Smooth muscle cell (in vitro differentiated cells): ENCODE data around the gene C11orf21. TPM values are rescaled to one million over a fixed set of nuclear protein-coding genes. Genes with fewer than 3 reads are reported as not detected.

Experiments
- DNase-seq: peaks from one replicate; lab custom pipeline; 2025; ENCODE audit not compliant: unreplicated experiment; lab: John Stamatoyannopoulos, UW
- H2AFZ ChIP-seq: fragments of 200-600 bp; sonication (generic); 2 replicates; pipeline ENCODE4 v1.6.0; 2016; ENCODE audit warnings: antibody characterized with exemption, low read depth, mild to moderate bottlenecking
- H3F3A ChIP-seq: fragments of 200-600 bp; sonication (generic); 2 replicates; pipeline ENCODE4 v1.6.0; 2017; ENCODE audit warnings: antibody characterized with exemption, low read depth
- H3K27ac ChIP-seq: fragments of 200-600 bp; sonication (generic); 2 replicates; pipeline ENCODE4 v1.5.1; 2016; ENCODE audit warnings: low read depth, mild to moderate bottlenecking
- H3K27me3 ChIP-seq: fragments of 200-600 bp; sonication (generic); 2 replicates; pipeline ENCODE4 v1.6.1; 2016; ENCODE audit warnings: low read depth, mild to moderate bottlenecking
- H3K36me3 ChIP-seq: fragments of 200-600 bp; sonication (generic); 2 replicates; pipeline ENCODE4 v1.5.1; 2016; ENCODE audit warnings: low read depth
- H3K4me1 ChIP-seq: fragments of 200-600 bp; sonication (generic); 2 replicates; pipeline ENCODE4 v1.5.1; 2016; ENCODE audit warnings: low read depth
- H3K4me2 ChIP-seq: fragments of 200-600 bp; sonication (generic); 2 replicates; pipeline ENCODE4 v1.6.0; 2016; ENCODE audit warnings: mild to moderate bottlenecking
- H3K4me3 ChIP-seq: fragments of 200-600 bp; sonication (generic); 2 replicates; pipeline ENCODE4 v1.5.1; 2016; ENCODE audit warnings: mild to moderate bottlenecking
- H3K79me2 ChIP-seq: fragments of 200-600 bp; sonication (generic); 2 replicates; pipeline ENCODE4 v1.6.0; 2016; ENCODE audit warnings: low read depth, mild to moderate bottlenecking
- H3K9ac ChIP-seq: fragments of 200-600 bp; sonication (generic); 2 replicates; pipeline ENCODE4 v1.6.0; 2016; ENCODE audit warnings: low read depth
- H3K9me3 ChIP-seq: fragments of 200-600 bp; sonication (generic); replicated peaks from 2 replicates; pipeline ENCODE4 v1.5.1; 2016; ENCODE audit warnings: low read depth
- H4K20me1 ChIP-seq: fragments of 200-600 bp; sonication (generic); 2 replicates; pipeline ENCODE4 v1.6.0; 2016; ENCODE audit warnings: low read depth
- WGBS: methylation state at CpG from one replicate; pipeline ENCODE4 v1.1.7; 2016; ENCODE audit warnings: low lambda C conversion rate; 5-methylcytosine and 5-hydroxymethylcytosine counted together
- polyA plus RNA-seq: library from polyadenylated mRNA; unstranded; fragments of >200 nt; fragmentation: Nextera tagmentation; extraction: Ambion mirVana; gene quantifications from 2 replicates; pipeline ENCODE4 v1.2.1, GENCODE V29; 2016
- total RNA-seq: library from RNA; depleted of rRNA; stranded (reverse); fragments of >200 nt; gene quantifications from 2 replicates; pipeline ENCODE4 v1.2.3, GENCODE V29; 2014
- TF ChIP-seq, protein P1 (sequence below): fragments of 200-600 bp; sonication (generic); IDR thresholded peaks from 2 replicates; pipeline ENCODE4 v1.5.1; 2017; ENCODE audit warnings: borderline replicate concordance, mild to moderate bottlenecking, antibody characterized with exemption; ENCODE audit not compliant: insufficient read depth, poor library complexity, severe bottlenecking

C11orf21 gene
- total and polyA plus RNA-seq, 2 experiments from 2014 or later, result not detected

DNA sequence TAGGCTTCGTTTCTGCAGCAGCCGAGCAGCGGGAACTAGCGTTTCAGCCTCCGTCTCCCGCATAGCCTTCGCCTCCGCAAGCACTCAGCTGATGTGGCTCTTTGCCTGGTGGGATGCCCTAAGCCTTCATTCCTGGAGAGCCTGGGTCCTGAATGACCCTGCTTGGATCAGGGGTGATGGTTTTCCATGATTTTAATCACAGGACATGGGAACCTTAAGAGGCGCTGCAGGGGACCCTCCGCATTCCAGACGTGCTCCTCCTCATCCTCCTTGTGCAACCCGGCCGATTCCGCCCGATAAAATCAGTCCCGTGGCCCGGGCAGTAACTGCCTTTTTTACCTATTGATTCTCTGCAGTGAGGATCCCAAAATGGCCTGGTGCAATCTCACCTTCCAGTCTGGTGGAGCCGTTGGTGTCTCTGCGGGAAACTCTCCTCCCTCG lies 8.2 kb downstream of the C11orf21 start:
- Histone ChIP-seq H3K4me1 (no peaks in the 10 kb centered on the region), H3K9me3 (no peaks in the 10 kb centered on the region), H2AFZ (no peak overlapping the region), H3K4me3 (no peak overlapping the region), H3K4me2 (no peak overlapping the region), H3K27me3 (peaks cover 24% of the 10 kb centered on the region), H3K27ac (no peak overlapping the region), H3F3A (no peaks in the 10 kb centered on the region), H3K79me2 (no peaks in the 10 kb centered on the region), H3K9ac (no peak overlapping the region), H3K36me3 (no peaks in the 10 kb centered on the region), H4K20me1 (no peaks in the 10 kb centered on the region)
- WGBS, result 91% methylated on average over 20 of the region's 20 CpGs
- TF ChIP-seq, protein P1, sequence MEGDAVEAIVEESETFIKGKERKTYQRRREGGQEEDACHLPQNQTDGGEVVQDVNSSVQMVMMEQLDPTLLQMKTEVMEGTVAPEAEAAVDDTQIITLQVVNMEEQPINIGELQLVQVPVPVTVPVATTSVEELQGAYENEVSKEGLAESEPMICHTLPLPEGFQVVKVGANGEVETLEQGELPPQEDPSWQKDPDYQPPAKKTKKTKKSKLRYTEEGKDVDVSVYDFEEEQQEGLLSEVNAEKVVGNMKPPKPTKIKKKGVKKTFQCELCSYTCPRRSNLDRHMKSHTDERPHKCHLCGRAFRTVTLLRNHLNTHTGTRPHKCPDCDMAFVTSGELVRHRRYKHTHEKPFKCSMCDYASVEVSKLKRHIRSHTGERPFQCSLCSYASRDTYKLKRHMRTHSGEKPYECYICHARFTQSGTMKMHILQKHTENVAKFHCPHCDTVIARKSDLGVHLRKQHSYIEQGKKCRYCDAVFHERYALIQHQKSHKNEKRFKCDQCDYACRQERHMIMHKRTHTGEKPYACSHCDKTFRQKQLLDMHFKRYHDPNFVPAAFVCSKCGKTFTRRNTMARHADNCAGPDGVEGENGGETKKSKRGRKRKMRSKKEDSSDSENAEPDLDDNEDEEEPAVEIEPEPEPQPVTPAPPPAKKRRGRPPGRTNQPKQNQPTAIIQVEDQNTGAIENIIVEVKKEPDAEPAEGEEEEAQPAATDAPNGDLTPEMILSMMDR, result no peak
- no peak for DNase-seq

DNA sequence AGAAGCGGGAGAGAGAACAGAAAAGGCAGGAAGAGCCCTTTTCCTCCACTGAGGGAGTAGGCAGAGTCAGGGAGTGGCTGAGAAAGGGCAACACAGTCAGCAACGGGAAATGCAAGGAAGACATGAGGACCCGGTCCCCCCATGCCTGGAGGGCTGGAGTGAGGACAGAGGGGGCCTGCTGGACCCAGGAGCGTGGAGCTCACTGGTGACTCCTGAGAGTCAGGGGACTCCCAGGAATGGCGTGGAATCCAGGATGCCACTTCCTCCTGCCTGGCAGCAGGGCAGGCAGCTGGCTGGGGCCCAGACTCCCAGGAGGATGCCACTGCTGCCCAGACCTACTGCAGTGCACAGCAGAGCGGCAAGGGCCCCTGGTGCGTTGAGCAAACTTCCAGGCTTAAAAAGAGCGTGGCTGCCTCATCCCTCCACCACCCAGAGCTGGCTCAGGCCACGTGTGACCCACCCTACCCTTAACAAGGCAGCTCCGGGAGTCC lies 11.3 kb downstream of the C11orf21 start:
- TF ChIP-seq, protein P1, result no peak
- Histone ChIP-seq H3K9me3 (no peaks in the 10 kb centered on the region), H3K4me2 (no peak overlapping the region), H3K4me3 (no peak overlapping the region), H3F3A (no peaks in the 10 kb centered on the region), H3K36me3 (no peaks in the 10 kb centered on the region), H3K27me3 (peaks cover 22% of the 10 kb centered on the region), H2AFZ (no peak overlapping the region), H3K79me2 (no peaks in the 10 kb centered on the region), H4K20me1 (no peaks in the 10 kb centered on the region), H3K27ac (no peak overlapping the region), H3K4me1 (no peaks in the 10 kb centered on the region), H3K9ac (no peak overlapping the region)
- 66% methylated on average over 10 of the region's 10 CpGs for WGBS
- no peak for DNase-seq

DNA sequence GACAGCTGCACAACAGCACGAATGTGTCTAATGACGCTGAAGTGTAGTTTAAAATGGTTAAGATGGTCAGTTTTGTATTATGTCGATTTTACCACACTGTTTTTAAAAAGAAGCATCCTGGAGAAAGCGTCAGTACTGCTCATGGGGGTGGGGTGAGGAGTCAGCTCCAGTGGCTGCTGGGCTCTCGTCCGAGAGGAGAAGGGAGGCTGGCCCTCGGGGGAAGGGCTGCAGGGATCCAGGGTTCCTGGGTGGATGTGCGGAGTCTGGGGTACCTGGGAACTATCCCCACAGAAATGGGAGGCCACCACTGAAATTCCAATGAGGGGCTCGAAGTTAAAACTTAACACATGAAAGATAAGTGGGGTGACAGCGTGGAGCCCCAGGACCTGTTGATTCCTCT lies 11.9 kb downstream of the C11orf21 start:
- H3K4me3 ChIP-seq, result no peak overlapping the region
- H2AFZ ChIP-seq, result no peak overlapping the region
- H3K27ac ChIP-seq, result no peak overlapping the region
- no peak for DNase-seq
- no peaks in the 10 kb centered on the region for H4K20me1 ChIP-seq
- H3K27me3 ChIP-seq, result peaks cover 20% of the 10 kb centered on the region
- no peaks in the 10 kb centered on the region for H3K79me2 ChIP-seq
- H3K36me3 ChIP-seq, result no peaks in the 10 kb centered on the region
- no peak overlapping the region for H3K4me2 ChIP-seq
- H3F3A ChIP-seq, result no peaks in the 10 kb centered on the region
- no peaks in the 10 kb centered on the region for H3K4me1 ChIP-seq
- WGBS, result 83% methylated on average over 10 of the region's 10 CpGs
- H3K9ac ChIP-seq, result no peak overlapping the region
- TF ChIP-seq, protein P1, result no peak
- no peaks in the 10 kb centered on the region for H3K9me3 ChIP-seq

DNA sequence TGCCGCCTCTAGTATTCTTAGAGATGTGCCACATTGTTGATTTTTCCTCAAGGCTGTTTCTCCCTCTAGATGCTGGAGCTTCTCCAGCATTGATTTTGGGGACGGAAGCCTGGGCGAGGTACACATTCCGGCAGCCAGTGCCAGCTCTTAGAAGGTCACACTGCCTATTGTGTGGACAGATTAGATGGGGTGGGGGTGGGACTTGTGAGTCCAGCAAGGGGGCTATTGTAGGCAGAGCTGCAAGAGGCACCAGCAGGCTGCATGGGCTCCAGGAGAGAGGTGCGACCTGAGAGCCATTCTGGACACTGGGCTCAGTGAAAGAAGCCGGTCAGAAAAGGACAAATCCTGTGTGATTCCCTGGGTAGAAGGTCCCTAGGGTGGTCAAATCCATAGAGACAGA lies 12.4 kb downstream of the C11orf21 start:
- H3K4me3 ChIP-seq, result no peak overlapping the region
- TF ChIP-seq, protein P1, result no peak
- no peaks in the 10 kb centered on the region for H3K36me3 ChIP-seq
- peaks cover 17% of the 10 kb centered on the region for H3K27me3 ChIP-seq
- no peak overlapping the region for H3K9ac ChIP-seq
- H3K4me1 ChIP-seq, result no peaks in the 10 kb centered on the region
- no peaks in the 10 kb centered on the region for H3F3A ChIP-seq
- H2AFZ ChIP-seq, result no peak overlapping the region
- H3K27ac ChIP-seq, result no peak overlapping the region
- 93% methylated on average over 6 of the region's 6 CpGs for WGBS
- DNase-seq, result no peak
- H4K20me1 ChIP-seq, result no peaks in the 10 kb centered on the region
- no peaks in the 10 kb centered on the region for H3K9me3 ChIP-seq
- no peaks in the 10 kb centered on the region for H3K79me2 ChIP-seq
- H3K4me2 ChIP-seq, result no peak overlapping the region
